T-helper 1 cell (primary cell): ENCODE measurements around the gene CBX2.

Experiments used
- DNase-seq, 5 donors: peaks; one replicate each; pipeline ENCODE4 v3.0.0-alpha.2; 2012 to 2020

CBX2 gene

GRCh38 chr17:79814127-79814973, 36.4 kb downstream of the CBX2 start:
- DNase-seq = no peak

- DNase-seq = no peak
Measured at GRCh38 chr17:79814974-79815835, 37.3 kb downstream of the CBX2 start.

DNA sequence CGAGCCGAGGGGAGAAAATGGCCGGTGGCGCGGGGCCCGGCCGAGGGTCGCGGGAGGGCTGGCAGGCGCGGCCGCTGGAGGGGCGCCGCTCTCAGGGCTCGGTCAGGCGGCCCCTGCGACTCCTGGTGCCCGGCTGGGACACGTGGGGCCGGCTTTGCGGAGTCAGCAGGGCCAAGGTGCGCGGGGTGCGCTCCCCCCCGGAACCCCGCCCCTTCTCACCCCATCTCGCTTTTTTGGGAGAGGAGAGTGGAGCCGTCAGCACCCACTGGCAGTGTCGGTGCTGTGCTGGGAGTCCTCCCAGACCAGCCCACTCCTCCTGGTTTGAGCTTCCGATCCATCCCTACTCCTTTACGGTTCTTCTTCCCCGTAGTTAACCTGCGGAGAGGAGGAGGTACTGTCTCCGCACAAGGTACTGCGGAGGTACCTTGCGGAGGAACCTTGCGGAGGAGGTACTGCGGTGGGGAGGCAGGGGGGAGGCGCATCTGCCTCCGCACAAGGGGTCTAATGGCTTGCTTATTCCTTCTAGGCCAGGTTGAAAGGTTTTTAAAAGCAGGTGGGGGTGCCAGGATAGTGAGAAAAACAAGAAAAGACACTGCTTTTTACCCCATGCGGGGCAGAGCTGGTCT, 38.0 kb downstream of the CBX2 start:
- no peak for DNase-seq

DNA sequence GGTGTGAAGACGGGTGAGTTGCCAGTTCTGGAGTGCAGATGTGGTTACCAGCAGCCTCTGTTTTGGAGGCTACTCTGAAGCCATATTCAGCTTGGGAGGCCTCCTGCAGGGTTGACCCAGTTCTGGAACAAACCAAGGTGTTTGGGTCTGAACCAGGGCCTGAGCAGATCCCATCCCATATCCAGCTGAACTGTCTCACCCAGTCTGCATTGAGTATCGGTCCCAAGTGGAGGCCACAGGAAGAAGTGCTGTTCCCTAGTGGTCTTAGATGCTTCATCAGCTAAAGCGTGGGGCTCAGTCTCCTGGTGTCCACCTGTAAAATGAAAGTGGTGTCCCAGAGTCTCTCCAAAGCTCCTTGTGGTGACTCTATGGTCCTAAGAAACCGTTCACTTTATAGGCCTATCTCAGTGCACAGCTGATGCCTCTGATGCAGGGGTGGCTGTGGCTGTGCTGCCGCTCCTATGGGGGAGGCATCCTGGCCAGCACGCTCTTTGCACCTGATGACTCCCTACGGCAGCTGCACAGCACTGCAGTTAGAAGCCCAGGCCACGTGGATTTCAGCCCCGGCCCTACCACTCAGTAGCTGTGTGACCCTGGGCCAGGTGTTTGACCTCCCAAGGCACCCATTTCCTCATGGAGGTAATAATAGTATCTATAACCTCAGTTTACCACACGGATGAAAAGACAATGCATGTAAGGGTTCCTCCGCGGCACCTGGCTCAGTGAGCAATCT, 40.2 kb downstream of the CBX2 start:
- DNase-seq = no peak

DNA sequence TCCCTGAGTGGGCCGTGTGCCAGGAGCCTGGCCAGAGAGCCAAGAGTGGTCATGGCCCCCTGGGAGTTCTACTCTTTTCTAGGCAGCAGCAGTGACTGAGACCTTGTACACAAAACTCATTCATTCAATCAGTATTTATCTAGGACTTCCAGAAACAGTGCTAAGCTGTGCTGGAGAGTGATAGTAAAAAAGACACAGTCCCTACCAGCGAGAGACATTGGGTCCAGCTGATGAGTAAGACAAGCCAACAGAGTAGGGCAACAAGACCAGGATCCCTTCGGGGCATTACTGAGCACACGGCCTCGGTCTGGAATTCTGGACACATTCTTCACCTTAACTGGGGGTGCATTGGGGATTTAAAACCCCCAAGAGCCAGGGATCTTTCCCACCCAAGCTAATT, 41.1 kb downstream of the CBX2 start:
- no peak for DNase-seq

DNA sequence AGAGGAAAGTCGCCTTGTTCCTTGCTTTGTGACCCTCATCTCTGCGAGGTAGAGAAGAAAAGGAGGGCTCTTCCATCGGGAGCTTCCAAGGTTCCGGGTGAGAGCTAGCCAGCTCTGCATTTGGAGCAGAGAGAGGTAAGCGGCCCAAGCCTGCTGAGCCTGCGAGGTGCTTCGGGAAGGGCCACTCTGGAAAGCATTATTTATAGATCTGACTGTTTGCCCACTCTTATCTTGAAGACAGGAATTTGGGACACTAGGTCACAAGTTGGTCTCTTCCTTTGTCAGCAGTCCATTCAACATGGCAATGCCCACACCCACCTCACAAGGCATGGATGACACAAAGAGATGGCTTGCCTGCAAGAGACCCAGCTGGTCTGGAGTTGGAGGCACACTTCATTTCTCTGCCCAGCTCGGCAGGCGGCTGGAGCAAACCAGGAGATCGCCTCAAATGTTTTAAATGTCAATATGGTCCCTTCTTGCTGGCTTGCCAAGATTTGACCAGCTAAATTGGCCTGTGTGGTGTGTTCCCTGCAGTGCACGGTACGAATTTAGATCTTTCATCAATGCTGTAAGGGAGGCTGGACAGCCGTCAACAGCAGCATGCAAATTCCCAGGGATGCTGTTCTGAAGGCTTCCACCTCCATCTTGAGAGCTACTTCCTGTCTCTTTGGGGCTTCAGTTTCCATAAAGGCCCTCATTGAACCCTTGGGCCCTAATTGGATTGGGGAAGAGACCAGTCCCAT, 41.8 kb downstream of the CBX2 start:
- no peak for DNase-seq

GRCh38 chr17:79820959-79821330, 43.0 kb downstream of the CBX2 start:
- DNase-seq = no peak

GRCh38 chr17:79821331-79822095, 43.6 kb downstream of the CBX2 start:
- DNase-seq = no peak

DNA sequence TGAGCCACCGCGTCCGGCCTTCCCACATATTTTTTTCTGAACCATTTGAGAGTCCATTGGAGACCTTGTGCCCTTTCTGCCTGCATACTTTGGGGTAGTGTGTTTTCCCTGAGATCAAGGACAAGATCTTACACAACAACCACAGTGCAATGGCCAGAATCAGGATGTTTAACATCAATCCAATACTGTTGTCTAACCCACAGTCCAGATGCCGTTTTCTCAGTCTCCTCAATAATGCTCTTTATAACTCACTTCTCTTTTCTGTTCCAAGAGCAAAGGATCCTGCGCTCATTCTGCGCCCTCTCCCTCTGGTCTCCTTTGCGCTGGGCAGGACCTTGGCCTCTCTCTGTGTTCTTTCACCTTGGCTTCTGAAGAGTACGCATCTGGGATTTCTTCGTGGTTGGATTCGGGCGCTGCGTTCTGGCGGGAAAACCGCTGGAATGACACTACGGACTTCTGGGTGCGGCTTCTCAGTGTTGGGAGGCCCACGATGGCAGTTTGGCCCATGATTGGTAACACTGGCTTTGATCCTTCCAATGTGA, 44.7 kb downstream of the CBX2 start:
- DNase-seq = no peak

- DNase-seq = no peak
Measured at GRCh38 chr17:79824234-79824633, 46.3 kb downstream of the CBX2 start.

DNA sequence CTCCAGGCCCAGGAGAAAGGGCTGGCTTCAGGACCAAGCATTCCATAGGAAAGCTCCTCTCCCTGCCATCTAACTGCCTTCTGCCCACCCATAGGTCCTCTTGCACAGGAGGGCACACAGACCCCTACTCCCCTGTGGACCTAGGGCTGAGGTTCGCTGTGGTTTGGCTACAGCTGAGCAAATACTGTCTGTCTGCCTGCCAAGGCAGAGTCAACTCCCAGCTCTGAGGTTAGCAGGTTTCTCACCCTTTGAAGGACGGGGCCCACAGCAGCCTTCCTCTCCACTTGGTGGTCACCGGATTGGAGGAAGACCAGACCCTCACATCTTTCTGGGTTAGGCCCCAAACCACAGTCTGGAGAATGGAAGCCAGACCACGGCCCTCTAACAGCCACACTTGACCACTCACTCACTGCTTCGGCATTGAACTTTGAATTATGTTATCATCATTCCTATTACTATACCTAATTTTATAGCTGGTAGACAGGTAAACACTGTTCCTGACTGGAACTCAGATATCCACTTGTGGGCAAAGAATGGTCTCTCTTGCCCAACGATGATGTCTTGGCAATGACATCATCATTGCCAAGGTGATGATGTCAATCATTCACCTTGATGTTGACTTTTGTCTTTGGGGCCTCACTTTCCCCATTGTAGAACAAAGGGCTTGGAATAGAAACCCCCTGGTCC, 47.1 kb downstream of the CBX2 start:
- DNase-seq = no peak

DNA sequence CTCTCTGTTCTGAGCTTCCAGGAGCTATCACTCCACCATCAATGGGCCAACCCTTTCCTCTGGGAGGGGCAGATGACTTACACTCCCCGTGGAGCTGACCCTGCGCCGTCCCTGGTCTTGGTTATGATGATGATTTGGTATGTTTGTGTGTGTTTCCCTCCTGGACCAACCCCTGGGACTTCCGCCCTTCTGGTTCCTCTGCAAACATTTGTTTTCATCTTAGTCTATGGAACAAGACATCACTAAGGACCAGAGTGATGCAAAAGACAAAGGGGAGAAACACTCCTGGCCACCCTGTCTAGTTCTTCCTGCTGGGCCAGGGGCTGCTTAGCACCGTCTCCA, 47.6 kb downstream of the CBX2 start:
- DNase-seq = no peak

DNA sequence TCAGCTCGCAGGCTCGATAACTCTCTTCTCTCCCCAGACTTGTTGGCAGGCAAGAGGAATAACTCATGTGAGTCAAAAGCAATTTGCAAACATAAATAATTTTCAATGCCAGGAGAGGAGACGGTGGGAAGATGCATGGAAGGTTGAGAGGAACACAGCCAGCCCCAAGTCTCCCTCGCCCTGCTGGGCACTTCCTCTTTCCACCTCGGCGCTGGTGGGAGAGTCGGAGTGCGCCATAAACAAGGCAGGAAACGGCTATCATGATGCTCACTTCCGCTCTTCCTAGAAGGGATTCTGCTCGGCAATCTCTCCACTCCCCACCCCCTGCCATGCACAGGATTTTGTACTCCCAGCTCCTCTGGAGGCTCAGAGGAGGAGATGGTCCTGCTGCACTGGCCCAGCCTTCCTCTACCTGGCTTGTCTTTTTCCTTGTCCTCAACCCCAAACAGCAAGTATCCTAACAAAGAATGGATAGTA, 48.3 kb downstream of the CBX2 start:
- peak in 1 of 5 donors; percentile 23 for DNase-seq

DNA sequence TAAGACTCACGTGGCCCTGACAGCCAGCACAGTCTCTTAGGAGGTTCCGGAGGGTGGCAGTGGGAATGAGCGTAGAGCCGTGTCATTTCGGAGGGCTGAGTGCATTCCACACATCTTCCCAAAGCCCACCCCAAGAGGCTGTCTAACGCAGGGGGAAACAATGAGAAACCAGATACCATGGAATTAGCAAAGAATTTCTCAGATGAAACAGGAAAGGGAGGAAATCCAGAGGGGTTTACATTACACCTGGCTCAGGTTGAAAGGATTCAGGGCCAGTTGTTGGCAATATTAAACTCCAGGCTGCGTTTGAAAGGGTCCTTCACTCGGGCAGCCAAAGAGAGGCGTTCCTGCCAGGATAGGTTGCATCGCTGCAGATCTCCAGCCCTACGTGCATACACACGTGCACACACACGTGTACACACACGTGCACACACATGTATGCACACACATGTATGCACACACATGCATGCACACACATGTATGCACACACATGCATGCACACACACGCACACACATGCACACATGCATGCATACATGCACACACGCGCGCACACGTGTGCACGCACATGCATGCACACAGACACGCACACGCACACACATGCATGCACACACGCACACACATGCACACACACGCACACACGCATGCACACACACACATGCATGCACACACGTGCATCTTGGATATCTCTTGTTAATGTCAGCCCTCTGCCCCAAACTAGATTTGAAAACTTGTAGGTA, 49.1 kb downstream of the CBX2 start:
- no peak for DNase-seq

- no peak for DNase-seq
Measured at GRCh38 chr17:79829004-79829403, 51.1 kb downstream of the CBX2 start.

DNA sequence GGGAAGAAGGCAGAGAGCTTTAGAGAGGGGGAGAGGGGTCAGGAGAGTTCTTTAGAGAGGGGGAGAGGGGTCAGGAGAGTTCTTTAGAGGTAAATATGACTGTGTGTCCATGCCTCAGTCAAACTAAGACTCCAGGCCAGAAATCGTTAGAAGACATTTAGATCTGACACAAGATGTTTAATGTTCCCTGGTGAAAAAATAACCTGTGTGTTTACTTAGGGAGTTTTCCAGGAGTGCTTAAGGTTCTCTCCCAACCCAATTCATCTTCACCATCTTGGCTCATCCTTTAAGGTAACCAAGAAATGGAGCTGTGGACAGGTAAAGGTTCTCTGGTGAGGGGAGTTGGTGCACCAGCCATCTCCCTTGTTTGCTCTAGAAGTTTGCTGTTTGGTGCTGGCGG, 51.5 kb downstream of the CBX2 start:
- DNase-seq = no peak

DNA sequence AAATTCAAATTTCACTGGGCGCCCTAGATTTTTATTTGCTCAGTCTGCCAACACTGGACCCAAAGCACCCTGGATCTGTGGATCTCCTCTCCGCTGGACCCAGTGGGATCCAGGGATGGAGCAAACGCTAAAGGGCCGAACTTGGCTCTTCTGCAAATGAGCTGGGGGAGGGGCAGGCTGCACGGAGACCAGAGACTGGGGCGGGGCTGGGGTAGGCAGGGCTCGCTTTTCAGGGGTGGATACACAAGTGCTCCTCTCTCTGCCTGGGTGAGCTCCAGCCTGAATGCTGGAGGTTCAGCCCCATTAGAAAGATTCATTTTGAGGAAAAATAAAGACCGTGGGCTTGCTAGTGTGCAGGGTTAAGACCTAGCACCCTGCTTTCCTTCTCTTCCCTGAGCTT, 52.4 kb downstream of the CBX2 start:
- DNase-seq = no peak

DNA sequence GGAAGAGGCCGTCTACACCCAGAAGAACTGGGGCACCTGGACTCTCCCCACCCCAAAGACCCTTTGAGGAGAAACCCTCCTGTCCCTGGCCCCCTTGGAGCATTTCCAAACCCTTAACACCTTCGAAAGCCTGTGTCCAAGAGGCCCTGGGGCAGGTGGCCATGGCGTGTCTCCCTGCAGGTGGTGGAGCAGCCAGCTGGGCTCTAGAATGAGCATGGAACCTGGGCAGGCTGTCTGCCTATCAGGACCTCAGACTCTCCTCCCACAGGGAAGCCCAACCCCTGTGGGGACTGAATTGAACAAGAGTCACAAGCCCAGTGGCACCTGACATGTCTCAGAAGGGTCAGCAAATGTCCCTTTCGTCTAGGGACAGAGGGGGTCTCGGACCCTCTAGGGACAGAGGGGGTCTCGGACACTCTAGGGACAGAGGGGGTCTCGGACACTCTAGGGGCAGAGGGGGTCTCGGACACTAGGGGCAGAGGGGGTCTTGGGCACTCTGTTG, 52.9 kb downstream of the CBX2 start:
- DNase-seq = no peak
